DMS 273 treated with DMSO at 0.1 percent for 48 hours (cell line): ENCODE measurements around the gene GRAMD4.

Experiments
- DNase-seq: peaks from one replicate; lab custom pipeline; 2025; lab: John Stamatoyannopoulos, UW

GRAMD4 gene

GRCh38 chr22:46673205-46673604 lies 53.0 kb downstream of the GRAMD4 start:
- DNase-seq: no peak

GRCh38 chr22:46673662-46674236 lies 53.6 kb downstream of the GRAMD4 start:
- no peak for DNase-seq

- DNase-seq: no peak
Measured at GRCh38 chr22:46674367-46674781, 54.2 kb downstream of the GRAMD4 start.

- no peak for DNase-seq
Measured at GRCh38 chr22:46674906-46675305, 54.7 kb downstream of the GRAMD4 start.

GRCh38 chr22:46675479-46675878 lies 55.3 kb downstream of the GRAMD4 start:
- DNase-seq: no peak

- no peak for DNase-seq
Measured at GRCh38 chr22:46675938-46676337, 55.8 kb downstream of the GRAMD4 start.

- no peak for DNase-seq
Measured at GRCh38 chr22:46676479-46676878, 56.3 kb downstream of the GRAMD4 start.

GRCh38 chr22:46676881-46677280 lies 56.7 kb downstream of the GRAMD4 start:
- no peak for DNase-seq

- no peak for DNase-seq
Measured at GRCh38 chr22:46677323-46678002, 57.3 kb downstream of the GRAMD4 start.

- DNase-seq: no peak
Measured at GRCh38 chr22:46678003-46678657, 57.9 kb downstream of the GRAMD4 start.

GRCh38 chr22:46678785-46679700 lies 58.9 kb downstream of the GRAMD4 start:
- no peak for DNase-seq

- no peak for DNase-seq
Measured at GRCh38 chr22:46679706-46680269, 59.6 kb downstream of the GRAMD4 start.

- no peak for DNase-seq
Measured at GRCh38 chr22:46681010-46681409, 60.8 kb downstream of the GRAMD4 start.

GRCh38 chr22:46682011-46682731 lies 62.0 kb downstream of the GRAMD4 start:
- no peak for DNase-seq

- DNase-seq: no peak
Measured at GRCh38 chr22:46684706-46685105, 64.5 kb downstream of the GRAMD4 start.

GRCh38 chr22:46686221-46687047 lies 66.2 kb downstream of the GRAMD4 start:
- no peak for DNase-seq

- no peak for DNase-seq
Measured at GRCh38 chr22:46687048-46687444, 66.9 kb downstream of the GRAMD4 start.

GRCh38 chr22:46687460-46687859 lies 67.3 kb downstream of the GRAMD4 start:
- DNase-seq: no peak

- DNase-seq: no peak
Measured at GRCh38 chr22:46688949-46689348, 68.8 kb downstream of the GRAMD4 start.

- DNase-seq: no peak
Measured at GRCh38 chr22:46690146-46690545, 70.0 kb downstream of the GRAMD4 start.
